ENCODE data around the gene TOM1. TPM values are rescaled to one million over a fixed set of nuclear protein-coding genes. Genes with fewer than 3 reads are reported as not detected.

The TOM1 gene
- total RNA-seq, 4 donors from 2014 or later, result 64.7 to 114 (median 86.5) TPM

DNA sequence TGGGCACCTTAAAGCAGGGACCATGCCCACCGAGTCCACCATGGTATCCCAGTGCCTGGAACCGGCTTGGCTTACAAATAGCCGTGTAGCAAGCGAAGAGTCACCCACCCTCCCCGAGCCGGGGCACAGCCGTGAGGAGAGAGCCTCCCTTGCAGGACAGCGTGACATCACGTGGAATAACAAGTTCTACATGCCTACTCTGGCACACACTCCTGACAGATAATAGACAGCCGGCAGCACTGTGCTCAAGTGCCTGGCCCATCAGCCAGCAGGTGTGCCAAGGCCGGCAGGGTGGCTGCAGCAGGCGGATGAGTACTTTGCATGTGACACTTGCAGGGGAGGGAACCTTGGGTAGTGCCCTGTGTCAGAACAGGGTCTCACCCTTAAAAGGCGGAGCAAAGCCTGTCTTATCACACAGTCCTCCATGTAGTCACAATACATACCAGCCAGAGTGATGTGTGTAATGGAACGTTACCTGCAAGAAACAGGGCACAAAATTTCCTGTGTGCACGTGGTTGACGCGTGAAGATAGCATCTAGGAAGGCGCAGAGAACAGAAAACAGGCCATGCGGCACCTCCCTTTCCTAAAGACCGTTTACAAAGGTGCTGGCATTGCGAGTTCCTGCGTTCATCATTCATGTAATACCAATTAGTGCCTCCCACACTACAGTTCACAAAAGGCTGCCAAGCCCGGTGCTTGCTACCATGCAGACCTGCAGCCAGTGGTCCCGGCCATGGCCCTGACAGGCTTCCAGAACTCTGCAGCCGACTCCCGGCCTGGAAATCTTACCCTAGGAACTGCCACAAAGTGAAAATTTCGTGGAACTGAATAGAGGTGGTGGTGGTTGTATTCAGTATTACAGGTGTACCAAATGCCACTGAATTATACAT, 16.4 kb downstream of the TOM1 start:
- no peak overlapping the region for H3K27ac ChIP-seq
- H3K36me3 ChIP-seq, result peaks cover 0 to 57% (median 24%) of the 10 kb centered on the region in 3 donors
- DNase-seq (ENCODE audit: low spot score in 2 of 2), result peak in 1 of 2 donors; percentile 0
- no peak overlapping the region for H3K4me3 ChIP-seq
- peaks cover 0 to 24% (median 12%) of the 10 kb centered on the region in 4 donors for H3K4me1 ChIP-seq
- 80 to 81% methylated on average over 24 to 27 of the region's 27 CpGs for WGBS, 2 donors
- H3K9me3 ChIP-seq, result no peaks in the 10 kb centered on the region
- TF ChIP-seq POLR2A (IDR thresholded peaks at IDR 0.05) (no peak), EP300 (IDR thresholded peaks at IDR 0.05) (no peak), CTCF (IDR thresholded peaks at IDR 0.05) (no peak)
- H3K27me3 ChIP-seq, result no peaks in the 10 kb centered on the region

DNA sequence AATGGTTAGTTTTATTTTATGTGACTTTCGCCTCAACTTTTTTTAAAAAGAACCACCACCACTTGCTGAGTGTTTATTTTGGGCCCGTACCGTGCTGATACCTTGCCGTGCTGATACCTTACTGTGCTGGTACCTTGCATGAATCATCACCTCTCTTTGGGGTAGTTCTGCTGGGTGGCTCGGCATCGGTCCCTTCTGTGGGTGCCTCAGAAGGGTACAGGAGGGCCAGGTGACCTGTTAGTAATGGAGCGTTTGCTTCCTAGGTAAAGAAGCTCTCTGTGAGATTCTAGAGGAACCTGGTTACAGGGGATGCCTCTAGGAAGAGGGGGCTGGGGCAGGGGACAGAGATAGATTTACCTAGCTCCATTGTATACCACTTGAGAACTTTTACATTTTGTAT, 17.1 kb downstream of the TOM1 start:
- 94 to 96% methylated on average over 7 of the region's 7 CpGs for WGBS, 2 donors
- TF ChIP-seq CTCF (IDR thresholded peaks at IDR 0.05) (no peak), POLR2A (IDR thresholded peaks at IDR 0.05) (no peak), EP300 (IDR thresholded peaks at IDR 0.05) (no peak)
- no peak for DNase-seq (ENCODE audit: low spot score in 2 of 2)
- Histone ChIP-seq H3K36me3 (peaks cover 0 to 57% (median 24%) of the 10 kb centered on the region in 3 donors), H3K27me3 (no peaks in the 10 kb centered on the region), H3K9me3 (no peaks in the 10 kb centered on the region), H3K27ac (no peak overlapping the region), H3K4me3 (no peak overlapping the region), H3K4me1 (peaks cover 0 to 22% (median 8%) of the 10 kb centered on the region in 4 donors)

GRCh38 chr22:35317680-35318290, 18.1 kb downstream of the TOM1 start:
- no peak overlapping the region for H3K4me3 ChIP-seq
- peaks cover 0 to 67% (median 29%) of the 10 kb centered on the region in 3 donors for H3K36me3 ChIP-seq
- peaks cover 0 to 15% (median 5%) of the 10 kb centered on the region in 4 donors for H3K4me1 ChIP-seq

DNA sequence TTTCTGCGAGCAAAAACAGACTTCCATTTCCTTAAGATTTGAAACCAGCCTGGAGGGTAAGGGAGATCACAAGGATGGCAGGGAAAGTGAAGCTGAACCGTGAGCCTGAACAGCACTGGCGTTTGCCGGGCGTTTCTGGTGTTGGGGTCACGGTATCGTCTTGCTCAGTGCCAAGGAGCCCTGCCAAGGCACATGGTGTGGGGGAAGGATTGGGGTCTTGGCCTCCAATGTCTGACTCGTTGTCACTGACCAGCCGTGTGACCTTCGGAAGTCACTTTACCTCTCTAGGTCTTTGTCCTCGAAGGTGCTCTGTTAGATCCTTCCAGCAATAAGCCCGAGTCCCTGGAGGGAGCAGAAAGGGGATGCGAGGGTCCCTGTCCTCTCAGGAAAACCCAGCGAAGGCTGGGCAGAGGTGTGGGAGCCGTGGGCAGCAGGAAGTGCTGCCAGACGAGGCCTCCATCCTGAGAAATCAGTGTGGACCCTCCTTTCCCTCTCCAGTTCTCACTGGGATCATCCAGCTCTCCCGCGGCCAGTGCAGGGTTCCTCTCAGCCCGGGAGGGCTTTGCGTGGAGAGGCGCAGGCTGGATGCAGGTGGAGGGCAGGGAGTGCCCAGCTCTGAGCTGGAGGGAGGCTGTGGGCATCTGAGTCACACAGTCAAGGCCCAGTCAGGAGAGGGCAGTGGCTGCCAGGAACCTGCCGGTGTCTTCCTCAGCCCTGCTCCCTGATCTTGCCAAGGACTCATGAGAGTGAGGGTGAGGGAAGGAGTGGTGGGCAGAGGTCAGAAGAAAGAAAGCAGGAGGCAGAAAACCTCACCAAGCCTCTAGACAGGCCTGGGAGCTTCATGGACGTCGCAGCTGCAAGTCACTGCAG, 18.9 kb downstream of the TOM1 start:
- H3K27me3 ChIP-seq, result no peaks in the 10 kb centered on the region
- H3K27ac ChIP-seq, result no peak overlapping the region
- H3K4me1 ChIP-seq, result peaks cover 0 to 8% (median 4%) of the 10 kb centered on the region in 4 donors
- H3K4me3 ChIP-seq, result no peak overlapping the region
- WGBS, 2 donors, result 88% methylated on average over 24 of the region's 24 CpGs
- no peaks in the 10 kb centered on the region for H3K9me3 ChIP-seq
- no peak for DNase-seq (ENCODE audit: low spot score in 2 of 2)
- peaks cover 0 to 75% (median 33%) of the 10 kb centered on the region in 3 donors for H3K36me3 ChIP-seq
- no peak for TF ChIP-seq POLR2A (IDR thresholded peaks at IDR 0.05)
- TF ChIP-seq EP300 (IDR thresholded peaks at IDR 0.05), result no peak
- TF ChIP-seq CTCF (IDR thresholded peaks at IDR 0.05), result no peak

More at GRCh38 chr22:35317680-35318290, 18.1 kb downstream of the TOM1 start:
- TF ChIP-seq POLR2A (IDR thresholded peaks at IDR 0.05), result no peak
- TF ChIP-seq CTCF (IDR thresholded peaks at IDR 0.05), result no peak
- TF ChIP-seq EP300 (IDR thresholded peaks at IDR 0.05), result no peak
- Histone ChIP-seq H3K27ac (no peak overlapping the region), H3K27me3 (no peaks in the 10 kb centered on the region), H3K9me3 (no peaks in the 10 kb centered on the region)
- no peak for DNase-seq (ENCODE audit: low spot score in 2 of 2)
- WGBS, 2 donors, result 63 to 75% methylated on average over 9 to 10 of the region's 12 CpGs

Data from tibial nerve (tissue), 4 donors.